ENCODE results near the gene SDK1. TPM values are rescaled to one million over a fixed set of nuclear protein-coding genes. Genes with fewer than 3 reads are reported as not detected.

The SDK1 gene
- total and polyA plus RNA-seq, 2 donors (not counting 3 experiments of a cell fraction or from before 2014, with no cell fraction given): 1.6 to 3.9 TPM

- Histone ChIP-seq H2AFZ (ENCODE audit: low read depth, low read length) (no peak overlapping the region), H3K4me1 (ENCODE audit: control insufficient read depth, extremely low read depth, insufficient read depth, low read length) (no peaks in the 10 kb centered on the region), H3K27ac (ENCODE audit: insufficient read depth, low read depth, low read length) (no peak overlapping the region), H4K20me1 (replicated peaks; ENCODE audit: control insufficient read depth, extremely low read depth, insufficient read depth, low read length) (no peaks in the 10 kb centered on the region), H3K36me3 (ENCODE audit: control insufficient read depth in 2 of 2, extremely low read depth in 1 of 2, insufficient read depth in 2 of 2, low read length in 2 of 2) (no peaks in the 10 kb centered on the region), H3K9me3 (replicated peaks; ENCODE audit: control insufficient read depth, insufficient read depth, low read length) (no peaks in the 10 kb centered on the region), H3K4me2 (ENCODE audit: insufficient read depth, low read length) (no peak overlapping the region), H3K79me2 (ENCODE audit: control insufficient read depth, insufficient read depth, low read length) (no peaks in the 10 kb centered on the region), H3K9ac (replicated peaks; ENCODE audit: extremely low read depth, insufficient read depth, low read length) (no peak overlapping the region), H3K27me3 (ENCODE audit: control insufficient read depth in 2 of 2, insufficient read depth in 2 of 2, low read length in 2 of 2) (no peaks in the 10 kb centered on the region), H3K9me1 (replicated peaks; ENCODE audit: control insufficient read depth, extremely low read depth, insufficient read depth, low read length) (no peaks in the 10 kb centered on the region), H3K4me3 (replicated peaks in 1 of 3; ENCODE audit: insufficient read depth in 1 of 3, low read depth in 1 of 3, low read length in 3 of 3) (no peak overlapping the region)
- no peak for FAIRE-seq
- BruUV-seq (replicated peaks): no TSS peak
- intact Hi-C loops (cut with micrococcal nuclease) (no loop called here), dilution Hi-C loops (cut with MboI; ENCODE audit: extremely low pct_ligation_motif_present, low sequenced_read_pairs) (no loop called here)
- DNase-seq (ENCODE audit: low read depth, low spot score): no peak
- TF ChIP-seq MAX (IDR thresholded peaks at IDR 0.05; ENCODE audit: insufficient read depth, insufficient read length) (no peak), GATA2 (IDR thresholded peaks at IDR 0.05; ENCODE audit: insufficient read depth, insufficient read length, low read depth, low read length) (no peak), FOS (IDR thresholded peaks at IDR 0.05; ENCODE audit: borderline replicate concordance, insufficient read depth, low read length) (no peak), JUN (IDR thresholded peaks at IDR 0.05; ENCODE audit: borderline replicate concordance, insufficient read depth, insufficient read length, low read depth) (no peak), POLR2A (IDR thresholded peaks at IDR 0.05; ENCODE audit: low read depth, low read length) (no peak), POLR2AphosphoS5 (IDR thresholded peaks at IDR 0.05; ENCODE audit: insufficient read depth, low read depth, low read length) (no peak), EZH2 (IDR thresholded peaks at IDR 0.05; ENCODE audit: borderline replicate concordance, low read depth, low read length, severe bottlenecking) (no peak), MYC (IDR thresholded peaks at IDR 0.05; ENCODE audit: low read depth, low read length) (no peak), CTCF (IDR thresholded peaks at IDR 0.05; ENCODE audit: extremely low read depth in 1 of 2, insufficient read depth in 1 of 2, low read depth in 1 of 2, low read length in 2 of 2) (no peak)
- CTCF ChIA-PET: no interaction called here
- POLR2A ChIA-PET: no interaction called here
Measured at GRCh38 chr7:3730276-3730675, 429.2 kb downstream of the SDK1 start.

All from endothelial cell of umbilical vein (primary cell).